ENCODE data around the gene CLPSL2.

CLPSL2 gene

GRCh38 chr6:35728683-35729678, 47.4 kb upstream of the CLPSL2 start:
- no peak for TF ChIP-seq CEBPB (IDR thresholded peaks at IDR 0.05)
- TF ChIP-seq CREB1 (IDR thresholded peaks at IDR 0.05; ENCODE audit: low read depth), result no peak
- no peak for TF ChIP-seq TEAD4 (IDR thresholded peaks at IDR 0.05)
- TF ChIP-seq, protein P1, sequence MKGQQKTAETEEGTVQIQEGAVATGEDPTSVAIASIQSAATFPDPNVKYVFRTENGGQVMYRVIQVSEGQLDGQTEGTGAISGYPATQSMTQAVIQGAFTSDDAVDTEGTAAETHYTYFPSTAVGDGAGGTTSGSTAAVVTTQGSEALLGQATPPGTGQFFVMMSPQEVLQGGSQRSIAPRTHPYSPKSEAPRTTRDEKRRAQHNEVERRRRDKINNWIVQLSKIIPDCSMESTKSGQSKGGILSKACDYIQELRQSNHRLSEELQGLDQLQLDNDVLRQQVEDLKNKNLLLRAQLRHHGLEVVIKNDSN (IDR thresholded peaks at IDR 0.05), result no peak
- no peak for TF ChIP-seq NFIC (IDR thresholded peaks at IDR 0.05)
- no peak for TF ChIP-seq EP300 (IDR thresholded peaks at IDR 0.05; ENCODE audit: borderline replicate concordance)
- TF ChIP-seq REST (IDR thresholded peaks at IDR 0.05; ENCODE audit: low read depth), result no peak
- TF ChIP-seq FOXM1 (IDR thresholded peaks at IDR 0.05; ENCODE audit: borderline replicate concordance, low read depth), result no peak
- TF ChIP-seq TCF12 (IDR thresholded peaks at IDR 0.05; ENCODE audit: low read depth), result no peak
- no peak for TF ChIP-seq EGR1 (IDR thresholded peaks at IDR 0.05)

- no peak for TF ChIP-seq TEAD4 (IDR thresholded peaks at IDR 0.05)
- no peak for TF ChIP-seq TAF1 (IDR thresholded peaks at IDR 0.05; ENCODE audit: low read depth)
Measured at GRCh38 chr6:35729722-35730121, 46.7 kb upstream of the CLPSL2 start.

GRCh38 chr6:35730745-35731413, 45.5 kb upstream of the CLPSL2 start:
- TF ChIP-seq TAF1 (IDR thresholded peaks at IDR 0.05; ENCODE audit: low read depth) (no peak), REST (IDR thresholded peaks at IDR 0.05; ENCODE audit: low read depth) (no peak), EP300 (IDR thresholded peaks at IDR 0.05; ENCODE audit: borderline replicate concordance) (no peak), NFIC (IDR thresholded peaks at IDR 0.05) (no peak)
- TF ChIP-seq, protein P2, sequence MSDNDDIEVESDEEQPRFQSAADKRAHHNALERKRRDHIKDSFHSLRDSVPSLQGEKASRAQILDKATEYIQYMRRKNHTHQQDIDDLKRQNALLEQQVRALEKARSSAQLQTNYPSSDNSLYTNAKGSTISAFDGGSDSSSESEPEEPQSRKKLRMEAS (IDR thresholded peaks at IDR 0.05), result no peak
- TF ChIP-seq, protein P1 (IDR thresholded peaks at IDR 0.05), result no peak

DNA sequence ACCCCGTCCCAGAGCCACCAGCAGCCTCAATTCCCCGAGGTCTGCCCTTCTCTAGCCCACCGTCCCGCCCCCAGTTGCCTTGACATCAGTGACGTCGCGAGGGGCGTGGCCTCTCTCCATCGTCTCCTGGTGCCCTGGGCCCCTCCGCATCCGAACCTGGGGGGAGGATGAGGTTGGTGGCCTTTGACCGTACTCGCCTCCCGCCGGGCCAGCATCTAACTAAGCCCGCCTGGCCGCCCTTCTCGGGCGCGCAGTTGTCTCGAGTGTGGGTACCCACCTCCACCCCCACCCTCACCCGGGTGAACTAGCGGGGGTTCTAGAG, 45.0 kb upstream of the CLPSL2 start:
- no peak for TF ChIP-seq NFIC (IDR thresholded peaks at IDR 0.05)
- no peak for TF ChIP-seq TCF12 (IDR thresholded peaks at IDR 0.05; ENCODE audit: low read depth)
- TF ChIP-seq TAF1 (IDR thresholded peaks at IDR 0.05; ENCODE audit: low read depth), result no peak
- TF ChIP-seq, protein P1 (IDR thresholded peaks at IDR 0.05), result no peak
- no peak for TF ChIP-seq TEAD4 (IDR thresholded peaks at IDR 0.05)
- no peak for TF ChIP-seq ZBTB7A (IDR thresholded peaks at IDR 0.05; ENCODE audit: low read depth)
- no peak for TF ChIP-seq YY1 (IDR thresholded peaks at IDR 0.05; ENCODE audit: low read depth)
- no peak for TF ChIP-seq CREB1 (IDR thresholded peaks at IDR 0.05; ENCODE audit: low read depth)

DNA sequence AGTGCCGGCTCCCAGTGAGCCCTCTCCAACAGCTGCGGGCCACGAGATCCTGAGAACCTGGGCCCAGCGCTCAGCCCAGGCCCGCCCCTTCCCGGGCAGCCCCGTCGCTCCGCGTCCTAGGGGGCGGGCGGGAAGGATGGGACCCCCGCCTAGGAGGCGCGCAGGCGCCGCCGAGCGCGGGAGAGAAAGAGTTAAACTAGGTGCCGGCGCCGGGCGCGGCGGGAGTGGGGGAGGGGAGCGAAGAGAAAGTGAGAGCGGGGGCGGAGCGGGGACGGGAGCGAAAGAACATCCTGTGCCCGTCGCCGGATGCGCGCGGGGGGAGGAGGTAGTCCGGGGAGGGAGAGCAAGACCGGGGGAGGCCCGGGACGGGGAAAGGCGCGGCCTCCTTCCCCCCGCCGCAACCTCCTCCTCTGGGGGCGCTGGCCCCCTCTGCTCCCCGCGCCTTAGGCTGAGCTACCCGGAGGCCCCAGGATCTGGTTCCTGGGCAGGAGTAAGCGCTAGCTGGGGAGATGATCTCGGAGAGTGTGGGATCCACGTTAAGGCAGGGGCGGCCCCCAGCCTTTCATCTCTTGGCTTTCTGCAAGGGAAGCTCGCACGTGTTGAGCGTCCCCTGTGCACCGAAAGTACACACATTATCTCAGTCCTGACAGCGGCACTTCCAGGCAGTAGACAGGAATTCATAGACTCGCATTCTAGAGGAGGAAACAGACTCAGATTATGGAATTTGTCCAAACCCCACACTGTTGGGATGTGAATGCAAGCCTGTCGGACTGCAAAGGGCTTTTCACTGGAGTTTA, 44.5 kb upstream of the CLPSL2 start:
- TF ChIP-seq EP300 (IDR thresholded peaks at IDR 0.05; ENCODE audit: borderline replicate concordance) (no peak), REST (IDR thresholded peaks at IDR 0.05; ENCODE audit: low read depth) (no peak), RAD21 (IDR thresholded peaks at IDR 0.05; ENCODE audit: low read depth) (no peak), EGR1 (IDR thresholded peaks at IDR 0.05) (peak; percentile 94), CEBPB (IDR thresholded peaks at IDR 0.05) (no peak), TCF12 (IDR thresholded peaks at IDR 0.05; ENCODE audit: low read depth) (peak; percentile 58; the same call in 1 of the 2 replicates), TAF1 (IDR thresholded peaks at IDR 0.05; ENCODE audit: low read depth) (peak; percentile 27; the same call in 1 of the 2 replicates), ZBTB7A (IDR thresholded peaks at IDR 0.05; ENCODE audit: low read depth) (peak; percentile 96; the same call in 1 of the 2 replicates)
- TF ChIP-seq, protein P2 (IDR thresholded peaks at IDR 0.05), result no peak

Data from Ishikawa (cell line).